Testis (tissue), 2 donors: ENCODE data around the gene THUMPD2.

ENCODE experiments used
- CTCF ChIP-seq, 3 experiments: fragments of 450-650 bp in 2 of 3; fragments of 200-600 bp in 1 of 3; sonication (generic) in 1 of 3; IDR thresholded peaks; one replicate each; pipeline ENCODE4 v1.5.1; 2016 to 2019; ENCODE audit warnings: antibody characterized with exemption in 3 of 3, mild to moderate bottlenecking in 2 of 3, moderate library complexity in 1 of 3
- POLR2A ChIP-seq: fragments of 450-650 bp; IDR thresholded peaks from one replicate; pipeline ENCODE4 v1.6.1; 2017; ENCODE audit warnings: antibody characterized with exemption, mild to moderate bottlenecking, moderate library complexity

DNA sequence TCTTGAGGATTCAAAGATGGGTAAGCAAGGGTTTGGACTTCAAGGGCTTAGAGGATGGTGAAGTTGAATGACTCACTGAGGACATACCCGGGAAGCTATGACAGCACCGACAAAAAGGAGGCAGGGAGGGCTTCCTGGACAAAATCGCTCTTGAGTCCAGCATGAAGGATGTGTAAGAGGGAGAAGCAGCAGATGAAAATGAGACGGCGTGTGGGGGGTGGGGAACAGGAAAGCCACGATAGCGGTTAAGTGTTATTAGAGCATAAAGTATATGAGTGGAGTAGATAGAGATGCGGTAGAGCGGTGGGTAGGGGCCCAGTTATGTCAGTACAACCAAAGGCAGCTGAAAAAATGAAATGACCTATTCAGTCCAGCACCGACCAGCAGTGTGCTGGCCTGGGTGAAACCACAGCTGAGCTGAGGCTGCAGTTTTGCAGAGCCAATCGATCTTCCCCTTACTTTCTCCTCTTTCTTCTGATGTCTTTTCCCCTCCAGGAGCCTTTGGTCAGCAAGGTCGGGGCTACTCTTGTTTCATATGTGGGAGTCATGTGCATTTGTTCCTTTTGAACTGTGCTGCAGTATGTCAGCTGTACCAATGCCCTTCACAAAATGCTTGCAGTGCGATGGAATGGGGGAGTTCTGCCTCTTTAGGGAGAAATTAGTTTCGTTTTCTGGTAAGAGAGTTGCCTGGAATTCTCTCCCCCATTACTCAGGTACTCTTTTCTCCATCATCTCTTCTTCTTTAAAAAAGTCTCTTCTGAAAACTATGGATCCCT is 2.0 kb upstream of the THUMPD2 start:
- TF ChIP-seq CTCF (IDR thresholded peaks at IDR 0.05) (no peak), POLR2A (no peak)
